Activated CD4-positive, alpha-beta T cell treated with anti-CD3 and anti-CD28 coated beads for 48 hours (primary cell): ENCODE data around the gene CADPS2.

Experiments
- DNase-seq: peaks from one replicate; pipeline ENCODE4 v3.0.0-alpha.2; 2020

The CADPS2 gene

DNA sequence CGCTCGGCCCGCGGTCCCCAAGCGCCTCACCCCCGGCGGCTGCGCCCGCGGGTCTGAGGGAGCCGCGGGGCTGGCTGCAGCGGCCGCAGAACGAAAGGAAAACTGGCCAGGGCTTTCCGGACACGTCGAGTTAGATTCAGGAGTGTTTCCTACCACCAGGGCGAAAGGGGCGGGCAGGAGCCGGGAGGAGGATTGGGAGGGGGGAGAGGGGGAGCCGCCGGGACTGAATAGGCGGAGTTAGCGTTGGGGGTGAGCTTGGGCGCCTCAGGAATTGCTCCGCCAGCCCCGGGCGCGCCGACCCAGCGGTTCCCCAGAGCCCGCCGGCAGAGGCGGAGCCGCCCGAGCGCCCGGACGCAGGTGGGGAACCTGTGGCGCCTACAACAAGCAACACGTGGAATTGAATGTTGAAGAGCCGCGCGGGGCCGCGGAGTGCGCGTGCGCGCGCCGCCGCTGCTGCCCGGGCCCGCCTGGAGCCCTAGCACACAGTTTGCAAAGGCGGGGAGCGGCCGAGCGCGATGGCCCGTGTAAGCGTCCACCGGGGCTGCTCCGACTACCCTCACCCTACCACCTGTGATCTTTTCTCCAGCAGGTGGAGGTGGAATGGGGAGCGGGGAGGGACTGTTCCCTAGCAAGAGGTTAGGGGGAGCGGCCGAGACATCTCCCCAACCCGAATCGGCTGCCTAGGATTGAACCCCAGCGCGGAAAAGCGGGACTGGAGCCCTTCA is at the start of gene CADPS2:
Gene CADPS2, minus strand, starts transcription at position 104 of the 725 bp plus-strand sequence. CDS start 123 bp downstream, outside the sequence.
- peak; percentile 42 for DNase-seq

DNA sequence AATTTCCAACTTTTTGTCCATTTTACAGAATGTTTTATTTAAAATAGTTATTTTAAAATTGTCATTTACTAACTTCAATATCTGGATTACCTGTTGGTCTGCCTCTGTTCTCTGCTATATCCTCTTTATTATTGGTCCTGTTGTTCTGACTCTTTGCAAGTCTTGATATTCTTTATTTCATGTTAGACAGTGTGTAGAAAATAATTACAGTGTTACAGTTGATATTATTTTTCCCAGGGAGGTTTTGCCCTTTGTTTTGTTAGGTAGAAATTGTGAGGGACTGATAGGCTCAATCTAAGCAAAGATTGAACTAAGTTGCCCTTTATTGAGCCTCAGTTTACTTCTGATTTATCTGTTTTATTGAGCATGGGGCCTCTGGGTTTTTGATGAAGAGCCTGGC is 49.4 kb upstream of the CADPS2 start:
- no peak for DNase-seq

DNA sequence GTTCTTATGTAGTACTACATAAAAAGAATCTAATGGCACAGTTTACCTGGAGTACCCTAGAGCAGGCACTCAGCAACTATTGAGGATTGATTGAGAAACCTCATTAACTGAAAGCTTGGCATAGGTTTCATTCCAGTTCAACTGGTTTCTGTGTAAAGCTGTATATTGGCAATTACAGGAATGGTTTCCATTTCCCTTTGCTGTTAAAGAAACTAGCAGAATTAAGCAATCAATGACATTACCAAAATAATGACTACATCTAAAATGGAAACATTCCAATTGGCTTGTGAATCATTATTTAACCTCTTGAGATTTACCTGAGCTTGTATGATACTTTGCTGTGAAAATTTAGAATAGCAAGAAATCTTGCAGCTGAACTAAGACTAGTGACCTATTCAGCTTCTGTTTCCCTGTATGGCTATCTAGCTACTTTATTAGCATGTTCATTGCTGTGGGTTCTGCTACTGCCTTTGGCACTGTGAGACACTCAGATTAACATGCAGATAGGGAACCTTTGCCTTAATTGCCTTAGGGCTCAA is 33.5 kb upstream of the CADPS2 start:
- no peak for DNase-seq

GRCh38 chr7:122914812-122915211 is 28.6 kb upstream of the CADPS2 start:
- no peak for DNase-seq

DNA sequence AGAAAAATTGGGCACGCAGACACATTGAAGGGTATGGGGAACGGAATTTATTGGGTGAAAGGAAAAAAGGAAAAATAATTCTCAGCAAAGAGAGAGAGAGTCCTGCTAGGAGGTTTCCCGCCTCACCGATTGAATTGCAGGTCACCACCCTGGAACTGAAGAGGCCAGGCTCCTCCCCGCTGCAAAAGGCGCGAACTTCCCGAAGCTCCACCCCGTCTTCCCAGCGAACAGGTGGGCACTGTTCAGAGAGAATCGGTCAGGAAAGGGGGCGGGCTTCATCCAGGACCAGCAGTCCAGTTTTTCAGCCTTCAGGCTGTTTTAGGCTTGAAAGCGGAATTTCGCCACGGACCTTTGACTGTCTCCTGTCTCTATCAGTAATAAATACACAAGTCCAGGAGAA is 27.3 kb upstream of the CADPS2 start:
- DNase-seq, result no peak

GRCh38 chr7:122902751-122903495 is 16.7 kb upstream of the CADPS2 start:
- no peak for DNase-seq

DNA sequence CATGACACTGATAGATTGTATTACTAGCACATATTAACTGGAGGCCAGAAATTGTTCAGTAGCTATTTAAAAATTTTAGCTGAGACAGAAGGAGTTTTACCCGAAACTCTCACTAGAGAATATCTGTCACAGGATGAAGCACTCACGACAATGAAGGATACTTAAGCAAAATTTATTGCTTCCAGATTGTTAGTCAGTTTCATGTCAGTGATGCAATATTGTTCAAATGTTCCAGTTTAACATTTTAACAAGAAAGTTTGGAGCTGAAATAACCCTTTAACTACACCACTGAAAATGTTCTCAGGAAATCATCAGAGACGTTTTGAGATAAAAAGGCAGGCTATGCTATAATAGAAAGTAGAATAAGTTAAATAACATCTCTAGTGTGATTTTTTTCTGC is 15.0 kb upstream of the CADPS2 start:
- DNase-seq, result no peak

- DNase-seq, result no peak
These were observed 10.2 kb upstream of the CADPS2 start for GRCh38 chr7:122896509-122896908.

DNA sequence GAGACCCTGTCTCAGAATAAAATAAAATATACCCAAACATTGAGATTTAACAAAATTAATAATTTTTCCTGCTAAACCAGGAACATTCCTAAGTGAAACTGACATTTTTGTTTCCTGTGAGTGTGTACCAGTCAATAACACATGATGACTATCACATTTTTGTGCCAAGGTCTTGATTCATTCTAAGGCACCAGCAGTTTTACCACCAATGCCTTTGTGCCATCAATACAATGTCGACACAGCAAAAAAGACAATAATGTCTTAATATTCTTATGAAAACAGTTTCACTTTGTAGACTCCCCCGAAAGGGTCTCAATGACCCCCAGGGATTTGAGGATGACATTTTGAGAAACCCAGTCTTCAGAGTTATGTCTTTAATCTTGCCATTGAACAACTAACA is 7.2 kb upstream of the CADPS2 start:
- no peak for DNase-seq

GRCh38 chr7:122889116-122889515 is 2.9 kb upstream of the CADPS2 start:
- DNase-seq, result no peak

DNA sequence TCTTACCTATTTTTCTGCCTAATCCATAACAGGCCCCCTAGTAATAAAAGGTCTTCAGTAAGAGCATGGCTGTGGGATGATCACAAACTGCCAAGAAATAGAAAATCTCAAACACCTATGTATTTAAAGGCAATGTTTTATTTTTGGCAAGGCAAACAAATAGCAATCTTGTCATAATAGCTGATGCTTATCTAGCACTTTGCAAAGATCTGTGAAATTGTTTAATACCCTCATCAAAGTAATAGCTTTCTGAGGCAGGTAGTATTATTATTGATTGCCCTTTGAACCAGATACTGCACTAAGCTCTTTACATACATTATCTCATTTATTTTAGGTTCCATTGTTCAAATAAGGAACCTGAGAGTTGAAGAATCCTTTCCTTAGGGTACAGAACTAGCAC is 1.6 kb upstream of the CADPS2 start:
- DNase-seq, result no peak

- DNase-seq, result peak; percentile 2
These were observed 938 bp upstream of the CADPS2 start for GRCh38 chr7:122887198-122887597.

DNA sequence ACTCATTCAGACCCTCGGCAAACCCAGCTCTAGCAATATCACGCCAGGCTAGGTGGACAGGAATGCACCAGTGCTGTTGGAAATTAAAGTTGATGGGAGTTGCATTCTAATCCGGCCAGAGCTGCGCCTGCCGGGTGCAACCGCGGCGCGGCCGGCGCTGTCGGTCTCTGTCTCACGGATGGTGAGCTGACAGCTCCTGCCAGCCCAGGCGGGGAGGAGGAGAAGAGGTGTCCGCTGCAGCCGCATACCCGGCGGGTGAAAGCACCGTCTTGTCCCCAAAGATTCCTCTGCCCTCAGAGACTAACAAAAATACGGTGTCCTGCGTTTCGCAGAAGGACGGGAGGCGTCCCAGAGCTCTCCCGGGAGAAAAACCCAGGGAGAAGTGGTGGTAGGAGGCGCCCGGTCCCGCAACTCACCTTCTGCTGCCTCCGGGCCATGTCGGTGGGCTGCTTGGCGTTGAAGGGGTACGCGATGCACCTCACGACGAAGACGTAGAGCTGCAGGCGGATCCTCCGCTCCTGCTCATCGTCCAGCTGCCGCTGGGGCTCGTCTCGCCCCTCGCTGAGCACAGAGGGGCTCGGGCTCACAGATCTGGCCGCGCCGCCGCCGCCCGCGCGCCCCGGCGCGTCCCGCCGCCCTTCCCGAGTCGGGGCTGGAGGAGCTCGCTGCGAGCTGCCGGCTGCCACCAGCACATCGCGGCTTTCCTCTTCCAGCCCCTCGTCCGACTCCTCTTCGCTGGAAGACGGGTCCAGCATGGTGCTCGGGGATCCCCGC is 490 bp downstream of the CADPS2 start:
- peak; percentile 3 for DNase-seq

DNA sequence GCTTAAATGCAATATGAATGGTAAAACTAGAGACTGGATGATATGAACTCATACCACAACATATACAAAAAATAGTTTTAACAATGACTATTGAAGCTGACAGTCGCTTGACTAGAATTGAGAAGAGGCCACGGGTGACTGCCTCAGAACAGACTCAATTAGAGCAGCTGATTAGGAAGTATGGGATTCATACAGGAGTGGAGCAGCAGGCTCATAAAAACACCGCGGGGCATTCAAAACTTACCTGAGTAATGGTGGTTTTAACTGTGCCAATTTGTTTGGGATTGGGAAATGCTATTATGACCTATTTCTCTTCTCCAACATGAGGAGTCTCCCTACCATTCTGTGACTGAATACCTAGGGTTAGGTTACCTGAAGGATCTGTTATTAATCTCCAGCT is 2.1 kb downstream of the CADPS2 start:
- DNase-seq, result no peak

- DNase-seq, result no peak
These were observed 3.1 kb downstream of the CADPS2 start for GRCh38 chr7:122883049-122883680.

DNA sequence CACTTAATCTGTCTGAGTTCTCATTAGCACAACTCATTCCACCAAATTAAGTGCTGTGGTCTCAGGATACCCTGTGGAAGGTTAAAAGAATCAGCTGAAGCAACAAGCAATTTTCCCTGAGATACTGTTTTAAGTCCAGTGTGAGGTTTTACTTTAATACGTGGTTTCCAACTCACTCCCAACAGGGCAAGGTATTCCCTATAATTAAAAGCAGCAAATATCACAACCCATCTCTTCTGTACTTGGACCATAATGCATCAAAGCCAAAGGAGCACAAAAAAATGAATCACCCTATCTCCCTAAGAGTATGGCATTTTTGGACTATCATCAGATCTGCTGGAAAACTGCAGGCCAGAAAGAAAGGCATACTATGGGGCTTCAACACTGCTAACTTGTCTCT is 4.9 kb downstream of the CADPS2 start:
- no peak for DNase-seq

GRCh38 chr7:122869260-122869659 is 17.0 kb downstream of the CADPS2 start:
- DNase-seq, result no peak

- no peak for DNase-seq
These were observed 18.7 kb downstream of the CADPS2 start for GRCh38 chr7:122867471-122867980.

DNA sequence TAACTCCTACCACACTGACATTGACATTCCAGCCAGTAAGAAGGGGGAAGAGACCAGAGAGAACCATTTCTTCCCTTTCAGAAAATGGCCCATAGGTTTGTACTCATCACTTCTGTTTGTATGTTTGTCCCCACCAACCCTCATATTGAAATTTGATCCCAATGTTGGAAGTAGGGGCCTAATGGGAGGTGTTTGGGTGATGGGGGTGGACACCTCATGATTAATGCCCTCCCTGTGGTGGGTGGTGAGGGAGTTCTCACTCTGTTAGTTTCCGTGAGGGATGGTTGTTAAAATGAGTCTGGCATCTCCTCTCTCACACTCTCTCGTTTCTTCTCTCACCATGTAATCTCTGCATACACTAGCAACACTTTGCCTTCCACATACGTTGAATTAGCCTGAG is 21.4 kb downstream of the CADPS2 start:
- DNase-seq, result no peak

DNA sequence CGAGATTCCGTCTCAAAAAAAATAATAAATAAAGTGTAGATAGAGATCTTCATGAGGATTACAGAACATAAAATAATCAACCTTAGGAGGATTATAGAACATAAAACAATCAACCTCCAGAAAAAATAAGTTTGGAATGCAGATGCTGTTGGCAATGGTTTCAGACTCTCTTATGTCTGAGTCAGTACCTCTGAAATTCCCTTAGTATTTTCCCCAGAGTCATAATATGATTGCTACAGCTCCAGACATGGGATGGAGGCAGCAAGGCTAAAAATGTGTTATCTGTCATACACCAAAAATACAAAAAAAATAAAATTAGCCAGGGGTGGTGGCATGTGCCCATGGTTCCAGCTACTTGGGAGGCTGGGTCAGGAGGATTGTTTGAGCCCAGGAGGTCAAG is 22.2 kb downstream of the CADPS2 start:
- no peak for DNase-seq

DNA sequence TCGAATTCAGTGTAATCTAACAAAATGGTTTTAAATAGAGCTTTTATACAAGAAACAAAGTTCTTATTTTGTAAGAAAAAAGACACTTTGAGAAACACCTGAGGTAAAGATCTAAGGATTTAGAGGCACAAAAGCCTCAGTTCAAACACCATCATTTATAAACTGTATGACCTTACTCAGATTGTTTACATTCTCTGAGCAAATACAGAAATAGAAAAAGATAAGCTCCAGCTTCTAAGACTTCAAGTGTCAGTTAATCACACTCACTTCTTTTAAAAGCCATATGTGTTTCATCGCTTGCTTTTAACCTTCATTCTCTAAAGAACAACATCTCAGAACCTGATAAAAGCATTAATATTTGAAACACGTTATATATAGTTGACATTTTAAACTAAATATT is 27.9 kb downstream of the CADPS2 start:
- DNase-seq, result no peak

DNA sequence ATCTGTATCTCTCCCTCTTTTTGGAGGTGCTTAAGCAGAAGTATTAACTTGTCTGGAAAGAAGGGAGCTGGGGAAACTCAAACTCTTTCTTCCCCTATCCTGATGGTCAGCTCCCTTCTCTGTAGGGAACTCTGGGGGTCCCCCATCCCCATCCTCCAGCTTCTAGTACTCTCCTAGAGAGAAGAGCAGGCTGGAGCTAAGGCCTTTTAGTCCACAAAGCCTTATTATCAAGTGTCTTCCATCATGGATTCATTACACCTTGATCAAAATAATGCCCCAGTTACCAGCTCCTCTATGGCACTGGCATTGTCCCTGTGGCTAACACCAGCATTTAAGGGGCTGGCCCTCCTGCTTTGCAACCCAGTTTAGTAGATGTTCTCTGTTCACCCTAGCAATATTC is 35.7 kb downstream of the CADPS2 start:
- no peak for DNase-seq

DNA sequence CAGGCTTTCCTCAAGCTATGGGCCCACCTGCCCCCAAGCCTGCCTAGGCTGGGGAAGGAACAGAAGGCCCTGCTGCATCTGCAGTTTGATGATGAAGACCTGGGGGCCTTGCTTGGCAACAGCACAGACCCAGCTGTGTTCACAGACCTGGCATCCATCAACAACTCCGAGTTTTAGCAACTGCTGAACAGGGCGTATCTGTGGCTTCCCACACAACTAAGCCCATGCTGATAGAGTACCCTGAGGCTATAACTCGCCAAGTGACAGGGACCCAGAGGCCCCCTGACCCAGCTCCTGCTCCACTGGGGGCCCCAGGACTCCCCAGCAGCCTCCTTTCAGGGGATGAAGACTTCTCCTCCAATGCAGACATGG is 36.3 kb downstream of the CADPS2 start:
- no peak for DNase-seq
